Measurements from ENCODE around the gene ARFGAP1. TPM values are rescaled to one million over a fixed set of nuclear protein-coding genes. Genes with fewer than 3 reads are reported as not detected.

Gene ARFGAP1
- total and polyA plus RNA-seq, 2 of the 8 experiments (the other 6 are each of a cell fraction or from before 2014, with no cell fraction given) = 93.7 to 100 TPM

- TF ChIP-seq, protein P1, sequence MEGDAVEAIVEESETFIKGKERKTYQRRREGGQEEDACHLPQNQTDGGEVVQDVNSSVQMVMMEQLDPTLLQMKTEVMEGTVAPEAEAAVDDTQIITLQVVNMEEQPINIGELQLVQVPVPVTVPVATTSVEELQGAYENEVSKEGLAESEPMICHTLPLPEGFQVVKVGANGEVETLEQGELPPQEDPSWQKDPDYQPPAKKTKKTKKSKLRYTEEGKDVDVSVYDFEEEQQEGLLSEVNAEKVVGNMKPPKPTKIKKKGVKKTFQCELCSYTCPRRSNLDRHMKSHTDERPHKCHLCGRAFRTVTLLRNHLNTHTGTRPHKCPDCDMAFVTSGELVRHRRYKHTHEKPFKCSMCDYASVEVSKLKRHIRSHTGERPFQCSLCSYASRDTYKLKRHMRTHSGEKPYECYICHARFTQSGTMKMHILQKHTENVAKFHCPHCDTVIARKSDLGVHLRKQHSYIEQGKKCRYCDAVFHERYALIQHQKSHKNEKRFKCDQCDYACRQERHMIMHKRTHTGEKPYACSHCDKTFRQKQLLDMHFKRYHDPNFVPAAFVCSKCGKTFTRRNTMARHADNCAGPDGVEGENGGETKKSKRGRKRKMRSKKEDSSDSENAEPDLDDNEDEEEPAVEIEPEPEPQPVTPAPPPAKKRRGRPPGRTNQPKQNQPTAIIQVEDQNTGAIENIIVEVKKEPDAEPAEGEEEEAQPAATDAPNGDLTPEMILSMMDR (IDR thresholded peaks at IDR 0.05; ENCODE audit: control extremely low read depth in 1 of 3, insufficient read depth in 1 of 3, low read depth in 1 of 3, low read length in 3 of 3) = peak; percentile 74 to 84 (median 83)
- no peak for TF ChIP-seq YY1 (IDR thresholded peaks at IDR 0.05; ENCODE audit: low read depth, low read length)
- no peak for TF ChIP-seq SUZ12 (IDR thresholded peaks at IDR 0.05; ENCODE audit: low read length)
- no peak for TF ChIP-seq MAX (IDR thresholded peaks at IDR 0.05)
- peak in 1 of 2 experiments; percentile 51; a peak in 1 of 4 replicates for TF ChIP-seq SIN3A (conservative IDR thresholded peaks at IDR 0.05 in 1 of 2, IDR thresholded peaks at IDR 0.05 in 1 of 2; ENCODE audit: low read depth in 1 of 2, low read length in 2 of 2)
- TF ChIP-seq FOSL1 (IDR thresholded peaks at IDR 0.05; ENCODE audit: insufficient read depth, low read depth, low read length) = no peak
- no peak for TF ChIP-seq KDM5A (IDR thresholded peaks at IDR 0.05; ENCODE audit: low read length)
- TF ChIP-seq POLR2AphosphoS5 (IDR thresholded peaks at IDR 0.05; ENCODE audit: low read depth, low read length) = 0 out of 2 replicates have a peak, but pooled peaks have one; percentile 28
- TF ChIP-seq USF2 (IDR thresholded peaks at IDR 0.05; ENCODE audit: low read length) = 0 out of 2 replicates have a peak, but pooled peaks have one; percentile 8
- TF ChIP-seq, protein P2, sequence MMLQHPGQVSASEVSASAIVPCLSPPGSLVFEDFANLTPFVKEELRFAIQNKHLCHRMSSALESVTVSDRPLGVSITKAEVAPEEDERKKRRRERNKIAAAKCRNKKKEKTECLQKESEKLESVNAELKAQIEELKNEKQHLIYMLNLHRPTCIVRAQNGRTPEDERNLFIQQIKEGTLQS (IDR thresholded peaks at IDR 0.05; ENCODE audit: insufficient read depth, low read depth, low read length) = no peak
- TF ChIP-seq POU5F1 (IDR thresholded peaks at IDR 0.05; ENCODE audit: low read depth, low read length) = no peak
- TF ChIP-seq GTF2F1 (IDR thresholded peaks at IDR 0.05; ENCODE audit: borderline replicate concordance, low read depth, low read length) = no peak
- no peak for TF ChIP-seq ASH2L (IDR thresholded peaks at IDR 0.05; ENCODE audit: low read length)
- TF ChIP-seq CEBPB (IDR thresholded peaks at IDR 0.05; ENCODE audit: low read depth, low read length) = no peak
- TF ChIP-seq HDAC6 (IDR thresholded peaks at IDR 0.05; ENCODE audit: low read depth, low read length) = no peak
- TF ChIP-seq SAP30 (IDR thresholded peaks at IDR 0.05; ENCODE audit: insufficient read depth, insufficient replicate concordance, low read length) = no peak
- no peak for TF ChIP-seq TAF7 (optimal IDR thresholded peaks at IDR 0.05; ENCODE audit: borderline replicate concordance, low read depth, low read length)
- TF ChIP-seq PHF8 (conservative IDR thresholded peaks at IDR 0.05; ENCODE audit: low read depth, low read length) = no peak
- TF ChIP-seq JUND (IDR thresholded peaks at IDR 0.05; ENCODE audit: low read length) = no peak
- TF ChIP-seq BCL11A (IDR thresholded peaks at IDR 0.05; ENCODE audit: low read depth in 2 of 2, low read length in 2 of 2) = no peak
Observed at GRCh38 chr20:63280929-63281545, 8.4 kb downstream of the ARFGAP1 start (continued).
